ENCODE results near the gene PDHB.

Gene PDHB

GRCh38 chr3:58403513-58404109, 30.0 kb downstream of the PDHB start:
- no peak for DNase-seq (ENCODE audit: low spot score)

DNA sequence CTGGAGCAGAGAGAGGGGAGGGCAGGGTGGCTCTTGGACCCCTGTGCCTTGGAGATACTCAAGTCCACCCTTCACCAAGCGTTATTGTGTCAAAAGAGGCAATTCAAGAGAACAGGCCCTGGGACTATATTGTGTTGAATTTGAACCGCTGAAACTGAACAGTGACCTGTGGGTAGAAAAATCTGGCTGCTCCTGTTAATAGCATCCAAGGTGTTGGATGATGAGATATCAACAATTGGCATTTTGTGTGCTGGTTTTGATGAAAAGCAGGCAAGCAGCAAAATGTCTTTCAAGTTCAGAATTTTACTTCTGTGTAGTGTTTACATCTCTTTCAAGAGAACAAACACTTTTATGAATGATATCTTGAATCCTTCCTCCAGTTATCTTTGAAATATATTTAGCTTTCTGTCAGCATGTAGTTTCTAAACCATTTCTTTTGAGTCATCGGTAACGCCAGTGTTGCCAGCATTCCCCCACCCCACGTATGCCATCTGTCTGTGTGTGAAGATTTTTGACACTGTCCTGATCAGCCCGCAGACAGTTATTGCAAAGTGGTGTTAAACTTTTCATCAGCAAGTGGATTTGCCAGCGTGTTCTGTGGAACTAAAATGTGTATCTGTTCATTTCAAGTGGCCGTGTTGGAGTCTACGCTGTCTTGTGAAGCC, 34.8 kb downstream of the PDHB start:
- DNase-seq (ENCODE audit: low spot score), result no peak

DNA sequence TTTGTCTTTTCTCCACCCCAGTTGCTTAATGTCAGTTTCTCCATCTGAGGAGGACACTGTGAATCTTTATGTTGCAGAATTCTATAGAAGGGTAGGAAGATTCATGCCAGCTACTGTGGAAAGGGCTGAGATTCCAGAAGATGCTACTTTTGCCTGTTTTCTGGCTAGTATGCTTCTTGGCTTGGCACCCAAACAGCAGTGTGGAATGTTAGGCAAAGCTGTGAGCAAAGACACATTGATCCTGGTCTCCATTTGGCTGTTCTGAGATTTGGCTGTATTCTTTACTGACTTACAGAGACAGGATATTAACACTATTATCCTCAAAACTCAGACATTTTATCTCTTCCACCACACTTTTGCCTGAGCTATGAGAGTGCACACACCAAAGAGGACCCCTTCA, 39.3 kb downstream of the PDHB start:
- DNase-seq (ENCODE audit: low spot score), result no peak

GRCh38 chr3:58392181-58392580, 41.5 kb downstream of the PDHB start:
- no peak for DNase-seq (ENCODE audit: low spot score)

GRCh38 chr3:58391156-58391865, 42.3 kb downstream of the PDHB start:
- no peak for DNase-seq (ENCODE audit: low spot score)

DNA sequence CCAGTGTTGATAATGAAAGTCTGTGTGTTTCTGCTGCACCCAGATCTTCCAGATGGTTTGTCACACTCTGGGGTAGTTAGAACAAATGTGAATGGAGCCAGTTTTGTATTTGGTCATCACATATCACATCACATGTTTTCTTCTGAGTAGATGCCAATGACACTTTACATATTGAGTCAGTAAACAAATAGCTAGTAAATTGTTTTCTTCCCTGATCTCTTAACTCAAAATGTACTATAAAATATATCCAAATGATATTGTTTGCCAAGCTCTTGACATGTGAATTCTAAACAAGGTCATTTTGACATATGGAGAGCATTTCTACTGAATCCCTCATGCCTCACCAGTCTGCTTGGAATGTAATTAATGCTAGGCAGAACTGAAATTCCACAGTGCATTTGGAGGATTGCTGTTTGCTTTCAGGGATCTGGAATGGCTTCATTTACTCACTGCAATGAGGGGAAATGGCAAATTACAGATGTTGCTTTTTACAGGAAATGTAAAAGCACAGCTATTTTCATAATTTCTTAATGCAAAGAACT, 45.0 kb downstream of the PDHB start:
- DNase-seq (ENCODE audit: low spot score), result no peak

DNA sequence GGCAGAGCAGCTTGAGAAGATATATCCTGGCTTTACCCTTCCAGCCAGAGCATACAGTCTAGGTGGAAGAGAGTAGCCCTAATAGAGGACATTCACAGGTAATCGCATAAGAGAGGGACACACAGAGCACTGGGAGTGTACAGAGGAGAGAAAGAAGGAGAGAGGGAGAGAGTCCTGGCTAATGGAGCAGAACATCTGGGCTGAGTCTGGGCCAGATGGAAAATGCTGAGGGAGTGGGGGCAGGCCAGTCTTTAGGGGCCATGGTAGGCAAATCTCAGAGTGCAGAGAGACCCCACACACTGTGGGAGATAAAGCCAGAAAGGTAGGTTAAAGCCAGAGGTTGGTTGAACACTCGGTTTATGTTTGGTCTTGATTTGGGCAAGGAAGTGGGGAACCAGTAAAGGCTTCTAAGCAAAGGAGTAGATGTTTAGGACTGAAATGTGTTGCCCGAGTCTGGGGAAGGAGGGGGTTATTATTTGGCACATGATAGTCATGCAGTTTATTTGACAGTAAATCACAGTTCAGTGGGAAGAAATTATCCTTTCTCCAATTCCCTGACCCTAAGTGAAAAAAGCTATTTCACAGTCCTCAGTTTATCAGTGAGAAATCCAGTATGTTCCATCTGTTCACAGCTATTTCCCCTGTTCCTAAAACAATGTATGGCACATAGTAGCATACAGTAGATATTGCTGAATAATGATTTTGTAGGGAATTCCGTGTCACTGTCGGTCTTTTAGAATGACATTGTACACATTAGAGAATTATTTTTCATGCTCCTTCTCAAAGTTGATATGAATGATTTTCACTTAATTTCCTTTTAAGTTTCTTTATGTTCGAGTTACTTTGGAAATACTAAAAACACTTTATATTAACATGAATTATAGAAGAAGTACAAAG, 45.7 kb downstream of the PDHB start:
- DNase-seq (ENCODE audit: low spot score), result no peak

DNA sequence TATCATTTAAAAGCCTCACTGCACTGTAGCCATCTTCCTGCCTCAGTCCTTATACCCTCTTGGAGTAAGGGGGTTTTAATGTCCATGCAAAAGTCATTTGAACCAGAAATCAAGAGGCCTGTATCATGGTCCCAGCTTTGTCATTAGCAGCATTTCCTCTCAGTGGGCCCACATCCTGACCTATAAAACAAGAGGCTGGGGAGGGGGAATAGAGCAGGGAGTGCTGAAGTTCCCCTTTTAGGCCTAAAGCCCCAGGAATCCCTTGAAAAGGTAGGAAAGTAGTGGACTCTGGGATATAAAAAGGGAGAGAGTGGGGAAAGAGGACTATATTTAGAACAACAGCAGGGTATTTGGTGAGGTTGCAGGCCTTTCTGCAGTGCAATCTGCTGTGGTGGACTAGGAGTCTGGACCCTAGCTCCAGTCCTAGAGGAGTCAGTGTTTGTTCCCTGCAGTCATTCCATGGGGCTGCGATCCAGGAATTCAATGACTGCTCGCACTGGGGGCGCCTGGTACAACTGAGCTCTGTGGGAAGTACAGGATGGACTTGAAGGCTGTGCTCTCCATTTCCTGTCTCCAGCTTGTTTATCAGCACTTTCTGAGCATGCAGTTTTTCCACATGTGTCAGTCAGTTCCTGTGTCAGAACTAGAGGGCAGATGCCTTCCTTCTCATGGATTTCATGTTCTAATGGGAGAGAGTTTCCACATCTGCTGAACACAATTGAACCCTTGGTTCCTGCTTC, 46.8 kb downstream of the PDHB start:
- no peak for DNase-seq (ENCODE audit: low spot score)

- no peak for DNase-seq (ENCODE audit: low spot score)
Measured at GRCh38 chr3:58384381-58385090, 49.1 kb downstream of the PDHB start.

GRCh38 chr3:58383904-58384303, 49.7 kb downstream of the PDHB start:
- peak; percentile 63 for DNase-seq (ENCODE audit: low spot score)

DNA sequence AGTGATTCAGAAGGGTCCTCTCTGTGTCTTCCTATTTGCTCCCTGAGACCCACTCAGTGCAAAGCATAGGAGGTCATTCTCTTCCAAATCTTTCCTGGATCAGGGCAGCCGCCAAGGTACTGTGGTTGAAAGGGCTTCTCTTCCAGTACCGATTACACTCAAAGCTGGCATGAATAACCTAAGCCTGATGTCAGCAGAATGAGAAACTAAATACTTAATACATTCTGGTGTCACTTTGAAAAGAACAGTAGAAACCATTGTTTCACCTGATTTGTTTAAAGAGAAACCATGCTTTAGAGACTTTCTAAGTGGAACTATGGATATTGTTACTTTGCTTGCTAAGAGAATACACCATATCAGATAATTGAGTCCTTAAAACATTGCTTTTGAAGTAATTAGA, 50.2 kb downstream of the PDHB start:
- DNase-seq (ENCODE audit: low spot score), result no peak

- no peak for DNase-seq (ENCODE audit: low spot score)
Measured at GRCh38 chr3:58379351-58380073, 54.1 kb downstream of the PDHB start.

- no peak for DNase-seq (ENCODE audit: low spot score)
Measured at GRCh38 chr3:58377750-58378149, 55.9 kb downstream of the PDHB start.

Data from LoVo (cell line).